Stimulated activated CD8-positive, alpha-beta memory T cell treated with anti-CD3 and anti-CD28 coated beads, Interleukin-12 subunit alpha, Interleukin-12 subunit beta, amount 100 ng/mL, for 24 hours (primary cell): ENCODE results near the gene ADAM23.

ENCODE experiments used
- DNase-seq: peaks from one replicate; pipeline ENCODE4 v3.0.0-alpha.2; 2020; ENCODE audit errors: extremely low read depth

The ADAM23 gene

GRCh38 chr2:206641226-206641625 lies 197.9 kb downstream of the ADAM23 start:
- no peak for DNase-seq

DNA sequence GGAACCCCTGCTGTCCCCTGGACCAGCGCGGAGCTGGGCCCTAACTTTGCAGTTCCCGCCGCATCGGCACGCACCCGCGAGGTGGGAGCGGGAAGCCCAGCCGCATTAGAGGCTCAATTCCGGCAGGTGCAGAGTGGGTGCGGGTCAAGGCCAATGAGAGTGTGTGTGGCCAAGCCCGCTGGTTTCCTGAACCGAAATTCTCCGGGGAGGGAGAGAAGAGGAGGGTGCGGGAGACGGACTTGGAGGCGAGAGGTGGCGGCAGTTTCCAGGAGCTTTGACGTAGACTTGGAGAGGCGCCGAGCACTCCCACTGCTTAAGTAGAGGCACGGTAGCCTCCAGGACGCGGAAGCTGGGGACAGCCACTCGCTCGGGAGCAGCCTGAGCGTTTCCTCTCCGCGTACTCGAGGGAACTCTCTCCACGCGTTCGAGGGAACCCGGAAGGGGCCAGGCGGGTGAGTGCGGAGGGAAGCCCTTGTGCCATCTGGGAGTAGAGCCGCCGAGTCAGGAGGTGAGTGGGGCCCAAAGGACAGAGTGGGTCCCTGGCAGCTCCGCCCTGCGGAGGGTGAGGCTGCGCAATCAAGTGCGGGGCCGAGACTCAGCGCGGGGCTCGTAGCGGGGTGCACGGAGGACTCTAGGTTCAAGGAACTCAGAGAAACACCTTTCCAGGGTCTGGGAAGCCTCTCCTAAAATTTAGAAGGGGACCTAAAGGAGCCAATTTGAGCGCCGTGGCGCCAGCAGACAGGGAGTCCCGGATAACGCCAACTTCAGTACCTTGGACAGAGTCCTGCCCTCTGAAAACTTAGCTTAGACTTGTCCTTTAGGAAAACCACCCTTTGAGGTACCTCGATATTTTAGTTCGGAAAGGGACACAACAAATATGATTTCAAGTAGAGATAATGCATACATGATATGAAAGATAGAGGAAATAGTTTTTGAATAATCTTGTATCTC lies 199.0 kb downstream of the ADAM23 start, which contains the start of gene FAM237A:
Gene FAM237A (plus strand): TSS at position 413 of the 951 bp plus-strand sequence. CDS start 1,750 bp downstream, outside the sequence.
- no peak for DNase-seq

DNA sequence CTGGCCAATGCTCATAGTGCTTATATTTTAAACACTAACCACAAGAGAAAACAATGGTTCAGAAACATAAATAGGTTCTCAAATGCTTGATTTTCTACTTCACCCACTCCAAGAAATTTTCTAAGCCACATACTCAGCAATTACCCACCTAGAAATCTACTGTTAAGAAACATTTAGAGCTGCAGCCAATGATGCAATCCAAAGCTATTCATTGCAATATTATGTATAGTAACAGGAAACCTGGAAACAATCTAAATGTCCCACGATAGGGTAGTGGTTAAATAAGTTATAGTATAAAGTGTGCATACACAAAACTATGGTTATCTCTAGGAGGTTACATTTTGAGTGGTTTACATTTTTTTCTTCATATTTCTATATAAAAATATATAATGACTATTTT lies 204.7 kb downstream of the ADAM23 start:
- no peak for DNase-seq

GRCh38 chr2:206657087-206657486 lies 213.8 kb downstream of the ADAM23 start:
- no peak for DNase-seq

DNA sequence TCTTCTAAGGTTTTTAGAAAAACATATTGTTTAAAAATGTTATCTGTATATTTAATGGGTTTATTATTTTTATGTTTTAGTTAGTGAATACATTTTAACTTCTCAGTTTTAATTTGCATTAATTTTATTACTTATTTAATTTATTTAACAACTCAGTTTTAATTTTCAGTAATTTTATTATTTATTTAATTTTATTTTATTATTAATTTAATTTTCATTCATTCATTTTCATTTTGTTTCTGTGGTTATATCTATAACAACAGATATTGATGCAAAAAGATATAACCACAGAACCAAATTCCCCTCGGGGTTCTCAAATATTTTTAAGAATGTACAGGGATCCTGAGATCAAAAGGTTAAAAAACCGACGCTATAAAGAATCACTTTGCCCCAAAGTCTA lies 221.9 kb downstream of the ADAM23 start:
- DNase-seq: no peak
